ENCODE results near the gene VILL. TPM values are rescaled to one million over a fixed set of nuclear protein-coding genes. Genes with fewer than 3 reads are reported as not detected.
"Not testable (repeated sequence)": the region's sequence is repeated elsewhere in the genome, so short reads cannot be mapped to it uniquely, and the experiment has no call there.

Gene VILL
- polyA plus RNA-seq, 1 experiment: 8.8 TPM

GRCh38 chr3:38029400-38030125 lies 39.0 kb downstream of the VILL start, which contains the start of gene PLCD1:
TSS of gene PLCD1 (minus strand) at chr3:38029642. CDS start at chr3:38029539, 103 bp downstream.
- ChIA-PET CTCF (interaction anchor here (0.5 to 0.9 kb wide), 4 partner anchors 10 to 69 kb away, joined by 3 to 4 read pairs (median 3); partner anchors contain the start of gene DLEC1), POLR2A (no interaction called here)

GRCh38 chr3:38030126-38031021 lies 39.8 kb downstream of the VILL start:
- no peak for TF ChIP-seq CTCF (IDR thresholded peaks at IDR 0.05; ENCODE audit: insufficient read depth, low read depth, low read length)
- CTCF ChIA-PET: interaction anchor here (0.9 kb wide), 2 partner anchors 56 to 68 kb away, joined by 3 read pairs; no protein-coding TSS in a partner anchor
- POLR2A ChIA-PET: no interaction called here

More at GRCh38 chr3:38029400-38030125, 39.0 kb downstream of the VILL start, which contains the start of gene PLCD1:
- Histone ChIP-seq H3K36me3 (ENCODE audit: control insufficient read depth, insufficient read depth, low read length) (no peaks in the 10 kb centered on the region), H3K4me3 (ENCODE audit: low read depth, low read length) (peak within 1 kb of the TSS; percentile 63), H3K27me3 (ENCODE audit: control insufficient read depth, insufficient read depth, low read length) (no peaks in the 10 kb centered on the region)
- TF ChIP-seq CTCF (IDR thresholded peaks at IDR 0.05; ENCODE audit: insufficient read depth, low read depth, low read length): no peak
- DNase-seq (ENCODE audit: low read depth): no peak

GRCh38 chr3:38031022-38031994 lies 40.7 kb downstream of the VILL start:
- no peaks in the 10 kb centered on the region for H3K27me3 ChIP-seq (ENCODE audit: control insufficient read depth, insufficient read depth, low read length)
- H3K4me3 ChIP-seq (ENCODE audit: low read depth, low read length): no peak overlapping the region
- ChIA-PET CTCF (no interaction called here), POLR2A (no interaction called here)
- H3K36me3 ChIP-seq (ENCODE audit: control insufficient read depth, insufficient read depth, low read length): no peaks in the 10 kb centered on the region
- TF ChIP-seq CTCF (IDR thresholded peaks at IDR 0.05; ENCODE audit: insufficient read depth, low read depth, low read length): no peak
- DNase-seq (ENCODE audit: low read depth): no peak

More at GRCh38 chr3:38030126-38031021, 39.8 kb downstream of the VILL start:
- Histone ChIP-seq H3K27me3 (ENCODE audit: control insufficient read depth, insufficient read depth, low read length) (no peaks in the 10 kb centered on the region), H3K36me3 (ENCODE audit: control insufficient read depth, insufficient read depth, low read length) (no peaks in the 10 kb centered on the region), H3K4me3 (ENCODE audit: low read depth, low read length) (peak overlapping the region; percentile 63)
- DNase-seq (ENCODE audit: low read depth): no peak

- DNase-seq (ENCODE audit: low read depth): no peak
- Histone ChIP-seq H3K27me3 (ENCODE audit: control insufficient read depth, insufficient read depth, low read length) (no peaks in the 10 kb centered on the region), H3K36me3 (ENCODE audit: control insufficient read depth, insufficient read depth, low read length) (no peaks in the 10 kb centered on the region), H3K4me3 (ENCODE audit: low read depth, low read length) (no peak overlapping the region)
- CTCF ChIA-PET: no interaction called here
- POLR2A ChIA-PET: no interaction called here
- TF ChIP-seq CTCF (IDR thresholded peaks at IDR 0.05; ENCODE audit: insufficient read depth, low read depth, low read length): no peak
These were observed 41.8 kb downstream of the VILL start for GRCh38 chr3:38032328-38032865.

- H3K4me3 ChIP-seq (ENCODE audit: low read depth, low read length); DNase-seq (ENCODE audit: low read depth); H3K36me3 ChIP-seq (ENCODE audit: control insufficient read depth, insufficient read depth, low read length); H3K27me3 ChIP-seq (ENCODE audit: control insufficient read depth, insufficient read depth, low read length); POLR2A ChIA-PET; CTCF ChIA-PET: not testable (repeated sequence)
These were observed 43.0 kb downstream of the VILL start for GRCh38 chr3:38033586-38033985.

- H3K27me3 ChIP-seq (ENCODE audit: control insufficient read depth, insufficient read depth, low read length); DNase-seq (ENCODE audit: low read depth); H3K36me3 ChIP-seq (ENCODE audit: control insufficient read depth, insufficient read depth, low read length); POLR2A ChIA-PET; H3K4me3 ChIP-seq (ENCODE audit: low read depth, low read length): not testable (repeated sequence)
- CTCF ChIA-PET: interaction anchor here (0.8 kb wide), 1 partner anchor 23 kb away, joined by 3 read pairs; no protein-coding TSS in a partner anchor
These were observed 43.7 kb downstream of the VILL start for GRCh38 chr3:38034335-38034734.

Measured in BJ (cell line).